Breast epithelium (tissue), 4 donors: ENCODE results near the gene PPP6R3. TPM values are rescaled to one million over a fixed set of nuclear protein-coding genes. Genes with fewer than 3 reads are reported as not detected.

ENCODE experiments used
- DNase-seq, 2 donors: peaks; one replicate each; pipeline ENCODE4 v3.0.0-alpha.2; 2019; ENCODE audit warnings: low spot score in 2 of 2
- H3K27ac ChIP-seq, 2 donors: fragments of 200-600 bp; sonication (generic) in 1 of 2; one replicate each; pipeline ENCODE4 v1.5.1; 2016 to 2019; ENCODE audit warnings: mild to moderate bottlenecking in 1 of 2
- H3K27me3 ChIP-seq, 2 donors: fragments of 200-600 bp; sonication (generic) in 1 of 2; one replicate each; pipeline versions ENCODE4 v1.5.1 to v1.6.0; 2017 to 2019; ENCODE audit warnings: control low read depth in 1 of 2, mild to moderate bottlenecking in 1 of 2
- H3K36me3 ChIP-seq: fragments of 200-600 bp; one replicate; pipeline ENCODE4 v1.5.1; 2019
- H3K4me1 ChIP-seq, 2 donors: fragments of 200-600 bp; sonication (generic); one replicate each; pipeline ENCODE4 v1.5.1; 2016 to 2019; ENCODE audit warnings: control low read depth in 1 of 2
- H3K4me3 ChIP-seq, 3 donors: fragments of 200-600 bp; sonication (generic); 1 replicate in 2 of 3; 2 replicates in 1 of 3; pipeline ENCODE4 v1.5.1; 2016 to 2019; ENCODE audit warnings: mild to moderate bottlenecking in 3 of 3, moderate library complexity in 2 of 3
- H3K9me3 ChIP-seq, 2 donors: fragments of 200-600 bp; sonication (generic) in 1 of 2; one replicate each; pipeline ENCODE4 v1.5.1; 2016 to 2019; ENCODE audit warnings: control low read depth in 1 of 2
- POLR2A ChIP-seq: fragments of 450-650 bp; IDR thresholded peaks from one replicate; pipeline ENCODE4 v1.6.1; 2016; ENCODE audit warnings: antibody characterized with exemption, mild to moderate bottlenecking, moderate library complexity
- POLR2AphosphoS5 ChIP-seq, 3 donors: sonication (generic); formaldehyde crosslinking; IDR thresholded peaks; one replicate each; pipeline ENCODE4 v1.6.1; 2017; ENCODE audit warnings: antibody characterized with exemption in 3 of 3
- intact Hi-C: fragments of 100-400 bp; cut with DNase I; formaldehyde crosslinking; loops from one replicate; pipeline ENCODE4 v1.15.1; 2023; ENCODE audit warnings: low total_unique reads
- total RNA-seq, 3 donors: library from RNA; depleted of rRNA; stranded (reverse); fragments of >200 nt; gene quantifications; one replicate each; pipeline ENCODE4 v1.1.0, GENCODE V29; 2016
- TF ChIP-seq, protein P1 (sequence below), 3 donors: fragments of 450-650 bp; IDR thresholded peaks; one replicate each; pipeline ENCODE4 v1.5.1; 2016 to 2017; ENCODE audit warnings: antibody characterized with exemption in 3 of 3, mild to moderate bottlenecking in 3 of 3, moderate library complexity in 3 of 3

PPP6R3 gene
- total RNA-seq, 3 donors from 2014 or later: 113 to 227 (median 183) TPM

DNA sequence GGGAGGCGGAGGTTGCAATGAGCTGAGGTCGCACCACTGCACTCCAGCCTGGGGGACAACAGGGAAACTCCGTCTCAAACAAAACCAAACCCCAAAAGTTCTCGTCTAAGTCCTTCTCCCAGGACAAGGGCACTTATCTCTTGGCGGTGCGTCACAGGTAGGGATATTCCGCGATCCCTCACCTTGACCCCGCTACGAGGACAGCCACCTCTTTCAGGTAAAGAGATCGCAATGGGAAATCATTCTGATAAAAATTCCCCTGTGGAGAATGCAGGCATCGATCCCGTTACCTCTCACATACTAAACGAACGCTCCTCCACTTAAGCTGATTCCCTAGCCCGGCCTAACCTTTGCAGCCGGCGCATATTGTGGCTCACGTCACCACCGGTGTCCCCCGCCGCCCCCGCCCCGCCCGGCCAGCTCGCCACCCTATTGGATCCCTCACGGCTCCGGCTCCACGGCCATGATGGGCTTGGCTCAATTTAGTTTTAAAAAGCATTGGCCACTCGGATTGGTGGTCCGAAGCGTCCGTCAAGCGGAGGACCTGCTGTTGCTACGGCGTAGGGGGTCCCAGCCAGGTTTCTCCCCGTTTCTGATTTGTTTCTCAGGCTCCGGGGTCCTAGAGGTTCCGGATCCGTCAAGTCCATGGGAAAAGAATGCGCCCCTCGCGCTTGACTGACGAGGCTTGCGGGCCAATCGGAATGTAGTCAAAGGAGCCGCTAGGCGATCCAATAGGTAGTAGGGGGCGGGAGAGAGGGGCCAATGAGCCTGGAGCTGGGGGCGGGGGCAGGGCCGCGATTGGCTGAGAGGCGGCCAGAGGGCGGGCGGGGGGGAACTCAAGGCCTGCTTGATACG lies 439 bp upstream of the PPP6R3 start:
- intact Hi-C loops: no loop called here

DNA sequence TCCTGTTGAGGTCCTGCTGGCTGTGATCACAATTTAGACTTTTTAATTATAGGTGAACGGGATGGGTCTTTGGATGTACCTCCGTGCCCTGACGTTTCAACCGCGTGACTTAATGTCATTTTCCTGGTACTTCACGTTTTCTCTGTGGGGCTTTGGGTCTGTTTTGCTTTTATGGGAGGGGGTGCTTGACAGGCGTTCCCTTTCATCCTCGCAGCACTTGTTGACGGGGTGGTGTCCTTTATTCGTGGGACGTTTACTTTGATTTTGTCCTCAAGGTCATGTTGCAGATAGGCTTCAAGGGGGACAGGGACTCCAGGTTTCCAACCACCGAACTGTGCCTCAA lies 994 bp downstream of the PPP6R3 start:
- TF ChIP-seq, protein P1, sequence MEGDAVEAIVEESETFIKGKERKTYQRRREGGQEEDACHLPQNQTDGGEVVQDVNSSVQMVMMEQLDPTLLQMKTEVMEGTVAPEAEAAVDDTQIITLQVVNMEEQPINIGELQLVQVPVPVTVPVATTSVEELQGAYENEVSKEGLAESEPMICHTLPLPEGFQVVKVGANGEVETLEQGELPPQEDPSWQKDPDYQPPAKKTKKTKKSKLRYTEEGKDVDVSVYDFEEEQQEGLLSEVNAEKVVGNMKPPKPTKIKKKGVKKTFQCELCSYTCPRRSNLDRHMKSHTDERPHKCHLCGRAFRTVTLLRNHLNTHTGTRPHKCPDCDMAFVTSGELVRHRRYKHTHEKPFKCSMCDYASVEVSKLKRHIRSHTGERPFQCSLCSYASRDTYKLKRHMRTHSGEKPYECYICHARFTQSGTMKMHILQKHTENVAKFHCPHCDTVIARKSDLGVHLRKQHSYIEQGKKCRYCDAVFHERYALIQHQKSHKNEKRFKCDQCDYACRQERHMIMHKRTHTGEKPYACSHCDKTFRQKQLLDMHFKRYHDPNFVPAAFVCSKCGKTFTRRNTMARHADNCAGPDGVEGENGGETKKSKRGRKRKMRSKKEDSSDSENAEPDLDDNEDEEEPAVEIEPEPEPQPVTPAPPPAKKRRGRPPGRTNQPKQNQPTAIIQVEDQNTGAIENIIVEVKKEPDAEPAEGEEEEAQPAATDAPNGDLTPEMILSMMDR (IDR thresholded peaks at IDR 0.05): no peak
- TF ChIP-seq POLR2A: no peak
- TF ChIP-seq POLR2AphosphoS5 (IDR thresholded peaks at IDR 0.05): no peak
- peak overlapping the region; percentile 89 to 92 (median 90) for H3K4me3 ChIP-seq
- H3K4me1 ChIP-seq: peaks cover 3 to 19% of the 10 kb centered on the region in 2 donors
- intact Hi-C loops: no loop called here
- DNase-seq: no peak
- H3K36me3 ChIP-seq: no peaks in the 10 kb centered on the region
- H3K27ac ChIP-seq: peak overlapping the region; percentile 99
- no peaks in the 10 kb centered on the region for H3K27me3 ChIP-seq
- no peaks in the 10 kb centered on the region for H3K9me3 ChIP-seq

More for the DNA sequence above, 439 bp upstream of the PPP6R3 start:
- Histone ChIP-seq H3K9me3 (no peaks in the 10 kb centered on the region), H3K36me3 (no peaks in the 10 kb centered on the region), H3K4me1 (peaks cover 3 to 19% of the 10 kb centered on the region in 2 donors), H3K4me3 (peak overlapping the region; percentile 89 to 92 (median 90)), H3K27me3 (no peaks in the 10 kb centered on the region), H3K27ac (peak overlapping the region; percentile 99)
- DNase-seq: peak; percentile 96 to 99
- TF ChIP-seq, protein P1 (IDR thresholded peaks at IDR 0.05): peak in 2 of 3 donors; percentile 14 to 36
- peak in 2 of 3 donors; percentile 51 to 71 for TF ChIP-seq POLR2AphosphoS5 (IDR thresholded peaks at IDR 0.05)
- no peak for TF ChIP-seq POLR2A

DNA sequence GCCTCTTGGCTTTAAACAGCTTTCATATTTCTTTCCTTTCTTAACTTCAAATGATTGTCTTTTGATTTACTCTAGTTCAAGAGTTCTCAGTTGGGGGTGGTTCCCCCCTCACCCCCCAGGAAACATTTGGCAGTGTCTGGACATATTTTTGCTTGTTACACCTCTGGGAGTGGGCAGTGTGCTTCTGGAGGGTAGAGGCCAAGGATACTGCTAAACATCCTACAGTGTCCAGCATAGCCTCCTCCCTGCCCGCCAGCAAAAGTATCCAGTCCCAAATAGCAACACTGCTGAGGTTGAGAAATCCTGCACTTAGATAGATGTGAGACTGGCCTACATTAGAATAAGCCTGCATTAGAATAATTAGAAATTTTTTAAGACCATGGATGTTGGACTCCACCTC lies 3.2 kb downstream of the PPP6R3 start:
- Histone ChIP-seq H3K27ac (no peak overlapping the region), H3K9me3 (no peaks in the 10 kb centered on the region), H3K4me3 (no peak overlapping the region), H3K36me3 (no peaks in the 10 kb centered on the region), H3K4me1 (peaks cover 3 to 19% of the 10 kb centered on the region in 2 donors), H3K27me3 (no peaks in the 10 kb centered on the region)
- intact Hi-C loops: no loop called here
- no peak for DNase-seq
- TF ChIP-seq, protein P1 (IDR thresholded peaks at IDR 0.05): no peak
- TF ChIP-seq POLR2AphosphoS5 (IDR thresholded peaks at IDR 0.05) (no peak), POLR2A (no peak)

DNA sequence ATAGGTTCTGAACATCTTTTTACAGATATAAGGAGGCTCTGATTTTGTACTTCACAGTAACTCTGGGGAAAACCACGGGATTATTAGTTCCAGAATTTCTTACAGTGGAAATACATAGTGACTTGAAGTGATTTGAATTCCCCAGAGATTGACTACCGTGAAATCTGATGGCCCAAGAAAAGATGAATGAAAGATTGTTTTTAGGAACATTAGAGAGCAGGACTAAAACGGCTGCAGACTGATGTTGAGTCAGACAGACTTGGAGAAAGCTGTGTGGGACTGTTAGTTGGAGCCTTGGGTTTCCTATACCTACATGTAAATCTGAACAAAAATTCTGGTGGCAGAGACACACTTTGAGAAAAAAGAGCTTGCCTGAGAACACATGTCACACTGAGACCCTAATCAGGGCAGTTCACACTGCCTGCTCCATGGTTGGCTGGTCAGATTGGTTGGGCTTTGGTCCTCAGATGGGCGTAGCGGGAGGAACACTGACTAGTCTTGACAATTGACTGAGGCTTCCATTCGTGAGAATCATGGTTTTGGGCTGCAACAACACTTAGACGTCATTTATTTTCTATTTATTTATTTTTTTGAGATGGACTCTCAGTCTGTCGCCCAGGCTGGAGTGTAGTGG lies 6.8 kb downstream of the PPP6R3 start:
- intact Hi-C loops: no loop called here
- Histone ChIP-seq H3K27ac (no peak overlapping the region), H3K36me3 (no peaks in the 10 kb centered on the region), H3K27me3 (no peaks in the 10 kb centered on the region), H3K9me3 (no peaks in the 10 kb centered on the region), H3K4me3 (no peak overlapping the region), H3K4me1 (peaks cover 15 to 21% of the 10 kb centered on the region in 2 donors)
- DNase-seq: no peak
- TF ChIP-seq, protein P1 (IDR thresholded peaks at IDR 0.05): no peak
- TF ChIP-seq POLR2A (no peak), POLR2AphosphoS5 (IDR thresholded peaks at IDR 0.05) (no peak)

DNA sequence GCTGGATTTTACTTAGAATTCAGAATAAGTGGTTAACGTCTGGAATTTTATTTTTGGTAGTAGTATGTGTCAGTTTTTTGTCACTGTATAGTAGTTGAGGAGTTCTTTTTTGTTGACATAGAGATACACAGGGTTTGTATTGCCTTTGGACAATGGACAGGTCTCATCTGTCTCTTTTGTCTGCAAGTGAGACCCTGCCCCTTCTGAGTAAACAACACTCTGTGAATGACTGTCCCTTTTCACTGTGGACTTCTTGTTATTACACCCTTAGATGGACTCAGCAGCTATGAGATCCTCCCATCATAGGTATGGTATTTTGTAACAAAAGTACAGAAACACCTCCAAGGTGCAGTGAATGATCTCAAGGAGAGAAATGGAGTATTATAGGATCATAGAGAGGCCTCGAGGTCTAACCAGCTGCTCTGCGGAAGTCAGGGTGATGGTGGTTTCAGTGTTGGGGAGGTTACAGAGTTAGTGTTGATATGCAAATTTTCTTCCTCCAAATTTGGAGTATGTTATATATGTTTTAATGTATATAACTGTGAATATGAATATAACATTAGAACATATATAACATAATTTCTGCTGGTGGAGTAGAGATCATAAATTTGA lies 7.8 kb downstream of the PPP6R3 start:
- TF ChIP-seq, protein P1 (IDR thresholded peaks at IDR 0.05): no peak
- TF ChIP-seq POLR2AphosphoS5 (IDR thresholded peaks at IDR 0.05): no peak
- TF ChIP-seq POLR2A: no peak
- no peak for DNase-seq
- H3K4me1 ChIP-seq: peaks cover 15 to 20% of the 10 kb centered on the region in 2 donors
- no peak overlapping the region for H3K4me3 ChIP-seq
- intact Hi-C loops: no loop called here
- no peaks in the 10 kb centered on the region for H3K9me3 ChIP-seq
- no peaks in the 10 kb centered on the region for H3K36me3 ChIP-seq
- H3K27me3 ChIP-seq: no peaks in the 10 kb centered on the region
- H3K27ac ChIP-seq: no peak overlapping the region
